Measurements from ENCODE around the gene OLA1.

OLA1 gene

GRCh38 chr2:174035117-174035635, 213.2 kb downstream of the OLA1 start:
- DNase-seq (ENCODE audit: low read depth): no peak

DNA sequence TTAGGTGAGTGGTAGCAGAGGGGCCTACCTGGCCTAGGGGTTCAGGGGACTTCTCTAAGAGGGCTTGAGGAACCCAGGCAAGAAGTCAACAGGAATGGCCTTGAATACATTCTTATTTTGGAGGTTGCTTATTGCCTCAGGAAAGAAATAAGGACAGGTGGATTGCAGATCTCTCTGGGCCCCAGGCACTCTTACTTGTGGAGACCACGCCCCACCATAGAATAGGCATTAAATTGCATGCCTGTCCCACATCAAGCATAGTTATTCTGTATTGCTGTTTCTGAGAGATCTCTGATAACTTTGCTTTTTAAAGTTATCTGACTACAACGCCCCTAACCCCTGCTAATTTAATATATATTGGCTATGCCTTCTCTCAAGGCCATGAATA, 215.2 kb downstream of the OLA1 start:
- DNase-seq (ENCODE audit: low read depth): no peak

DNA sequence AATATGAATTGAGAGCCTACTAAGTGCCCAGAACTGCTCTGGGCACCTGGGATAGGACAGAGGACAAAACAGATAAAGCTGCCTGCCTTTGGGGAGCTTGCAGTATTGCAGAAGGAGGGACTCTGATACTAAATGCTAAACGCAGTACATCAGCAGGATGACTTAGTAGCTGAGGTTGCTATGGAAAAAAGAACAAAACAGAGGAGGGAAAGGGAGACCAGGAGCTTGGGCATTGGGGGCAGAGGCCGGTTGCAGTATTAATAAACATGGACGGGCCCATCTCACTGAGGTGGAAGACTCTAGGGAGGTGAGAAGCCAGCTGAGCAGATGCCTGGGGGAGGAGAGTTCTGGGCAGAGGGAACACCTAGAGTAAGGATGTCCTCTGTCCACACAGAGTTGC, 217.1 kb downstream of the OLA1 start:
- no peak for DNase-seq (ENCODE audit: low read depth)

DNA sequence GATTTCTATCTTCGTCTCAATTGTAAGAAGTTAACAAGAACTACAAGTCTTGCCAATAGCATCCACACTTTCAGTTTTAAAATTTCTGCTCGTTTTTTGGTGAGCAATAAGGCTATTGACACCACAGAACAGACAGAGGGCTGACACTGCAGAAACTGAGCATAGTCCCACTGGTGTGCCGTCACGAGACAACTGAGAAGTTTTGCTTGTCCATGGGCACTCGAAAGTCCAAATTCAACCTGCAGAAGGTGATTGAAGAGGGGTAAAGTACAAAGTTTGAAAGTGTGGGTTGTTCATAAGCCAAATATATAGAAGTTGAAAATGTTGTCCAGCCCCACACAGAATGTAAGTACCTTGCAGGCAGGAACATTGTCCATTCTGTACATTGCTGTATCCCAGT, 219.4 kb downstream of the OLA1 start:
- DNase-seq (ENCODE audit: low read depth): no peak

GRCh38 chr2:174027956-174028355, 220.4 kb downstream of the OLA1 start:
- DNase-seq (ENCODE audit: low read depth): no peak

DNA sequence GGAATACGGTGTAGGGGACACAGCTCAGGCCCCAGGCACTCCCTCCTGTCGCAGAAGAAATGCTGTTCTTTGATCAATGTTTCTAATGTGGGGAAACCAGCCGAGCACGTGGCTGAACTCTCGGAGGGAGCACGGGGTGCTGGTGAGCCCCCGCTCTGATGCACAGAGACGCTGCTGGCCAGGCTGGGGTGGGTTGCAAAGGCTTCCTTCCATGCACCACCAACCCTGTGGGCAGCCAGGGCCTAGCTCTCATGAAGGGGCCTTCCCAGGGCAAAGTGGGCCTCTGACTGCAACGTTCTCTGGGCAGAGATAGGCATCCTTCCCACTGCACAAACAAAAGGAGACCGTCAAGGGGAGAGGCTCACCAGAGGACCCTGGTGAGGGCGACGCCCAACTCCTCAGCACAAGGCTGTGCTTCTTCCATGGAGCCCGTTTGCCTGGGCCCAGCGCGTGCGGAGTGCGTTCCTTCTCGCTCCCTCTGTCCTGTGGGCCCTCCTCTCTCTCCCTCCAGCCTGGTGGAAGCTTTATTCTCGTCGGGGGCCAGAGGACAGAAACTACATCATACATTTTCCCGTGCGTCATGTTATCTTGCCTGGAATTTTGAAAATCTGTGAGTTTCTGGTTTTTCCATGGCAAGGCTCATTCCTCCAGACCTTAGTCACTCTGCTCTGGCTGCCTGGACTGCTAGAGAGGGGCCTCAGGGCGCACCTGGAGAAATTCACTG, 222.0 kb downstream of the OLA1 start:
- no peak for DNase-seq (ENCODE audit: low read depth)

DNA sequence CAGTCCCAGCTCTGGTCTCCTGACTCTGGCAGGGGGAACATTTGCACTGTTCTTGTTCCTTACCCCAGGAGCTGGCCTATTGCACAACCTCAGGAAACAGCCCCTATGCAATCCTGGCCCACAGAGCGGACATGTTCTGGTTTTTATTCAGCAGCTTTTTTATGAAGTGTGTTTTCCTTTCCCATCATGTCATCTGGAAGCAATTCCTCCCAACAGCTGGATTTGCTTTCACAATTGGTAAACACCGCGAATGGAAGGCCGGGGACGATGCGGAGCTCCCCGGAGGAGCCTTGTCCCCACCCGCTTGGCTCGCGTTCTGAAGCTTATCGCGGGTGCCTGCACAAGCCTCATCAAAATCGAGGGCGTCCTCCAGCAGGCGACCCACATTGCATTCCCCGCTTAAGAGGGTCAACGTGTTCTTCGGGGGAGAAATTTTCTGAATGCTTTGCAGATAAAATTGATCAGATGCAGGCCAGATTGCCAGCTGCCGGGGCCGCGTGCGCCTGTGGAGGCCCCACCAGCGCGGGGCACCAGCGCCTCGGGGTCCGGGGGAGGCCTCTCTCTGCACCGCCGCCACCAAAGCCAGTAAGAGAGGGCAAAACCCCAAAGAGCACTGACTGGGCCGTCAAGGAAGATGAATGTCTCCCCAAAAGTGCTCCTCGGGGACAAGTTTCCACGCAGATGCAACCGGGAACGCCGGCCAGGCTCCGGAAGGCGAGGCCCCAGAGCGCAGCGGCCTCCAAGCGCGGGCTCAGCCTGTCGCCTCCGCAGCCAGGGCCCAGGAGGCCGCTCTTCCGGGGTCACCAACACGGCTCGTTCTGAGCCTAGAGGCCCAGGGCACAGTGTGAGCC, 222.8 kb downstream of the OLA1 start:
- no peak for DNase-seq (ENCODE audit: low read depth)

DNA sequence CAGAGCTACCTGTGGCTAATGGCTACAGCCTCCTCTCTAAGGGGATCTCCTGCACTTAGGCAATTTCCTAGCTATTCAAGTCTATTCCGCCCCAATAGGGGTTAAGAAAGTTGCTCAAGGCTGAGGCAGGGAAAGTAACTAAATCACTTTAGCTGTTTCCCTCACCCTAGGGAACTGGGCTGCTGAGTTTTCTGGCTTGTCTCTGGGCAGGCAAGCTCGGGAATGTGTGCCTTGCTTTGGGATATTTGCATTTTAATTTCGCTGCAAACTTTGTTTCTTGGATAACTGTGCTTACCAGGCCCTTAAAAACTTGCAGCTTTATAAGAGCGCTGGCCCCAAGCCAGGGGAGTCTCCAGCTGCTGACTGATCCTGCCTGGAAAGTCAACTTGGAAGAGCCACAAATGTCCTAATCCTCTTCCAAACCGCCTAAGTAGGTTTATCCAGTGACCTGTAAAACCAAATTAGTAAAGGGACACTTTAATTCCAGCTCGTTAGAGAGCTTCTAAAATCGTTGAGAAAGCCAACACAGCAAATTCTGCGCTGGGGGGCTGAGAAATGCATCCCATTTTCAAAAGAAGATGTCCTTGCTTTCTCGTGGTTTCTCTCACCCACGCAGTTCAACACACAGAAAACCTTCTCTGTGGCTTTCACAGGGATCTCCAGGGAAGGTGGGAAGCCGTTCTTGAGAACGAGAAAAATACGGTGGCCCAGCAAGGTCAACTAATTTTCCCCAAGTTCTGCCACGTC, 223.6 kb downstream of the OLA1 start:
- DNase-seq (ENCODE audit: low read depth): no peak

GRCh38 chr2:174023591-174024523, 224.5 kb downstream of the OLA1 start:
- DNase-seq (ENCODE audit: low read depth): no peak

All from stimulated activated CD8-positive, alpha-beta memory T cell treated with anti-CD3 and anti-CD28 coated beads, Interleukin-12 subunit alpha, Interleukin-12 subunit beta, amount 100 ng/mL, for 4 hours (primary cell).